GM12878 (cell line): ENCODE measurements around the gene ERCC1. TPM values are rescaled to one million over a fixed set of nuclear protein-coding genes. Genes with fewer than 3 reads are reported as not detected.

Experiments
- ATAC-seq: fragments of 200-7000 bp; cut with Tn5 transposase; 3 replicates; pipeline ENCODE4 v1.9.1; 2020; ENCODE audit warnings: mild to moderate bottlenecking, moderate library complexity
- BruUV-seq: library from RNA; stranded (reverse); fragments of 400-500 nt; replicated peaks from 2 replicates; lab custom pipeline; 2021; lab: Mats Ljungman, UMichigan
- CTCF ChIA-PET: fragments of 300-600 bp; sonication (Branson Sonifier 250); formaldehyde crosslinking; extraction: SDS; loops from one replicate; lab custom pipeline; 2021; ENCODE audit warnings: inconsistent platforms; lab: Yijun Ruan, JAX
- POLR2A ChIA-PET: fragments of 350-600 bp; formaldehyde crosslinking; extraction: SDS; loops from one replicate; lab custom pipeline; 2021; ENCODE audit warnings: inconsistent platforms; lab: Charles Lee
- RAD21 ChIA-PET: fragments of 300-600 bp; sonication (Branson Sonifier 250); formaldehyde crosslinking; loops from one replicate; lab custom pipeline; 2023; ENCODE audit warnings: antibody characterized with exemption; ENCODE audit not compliant: unreplicated experiment; lab: Charles Lee
- SMC1A ChIA-PET: fragments of 300-600 bp; sonication (Branson Sonifier 250); formaldehyde crosslinking; loops from one replicate; lab custom pipeline; 2023; ENCODE audit not compliant: unreplicated experiment, uncharacterized antibody; lab: Charles Lee
- DNase-seq: peaks from one replicate; pipeline ENCODE4 v3.0.0-alpha.2; 2011; ENCODE audit warnings: low read depth, low spot score
- FAIRE-seq: peaks from 3 replicates; lab custom pipeline; 2011; peaks lifted over from hg19 to GRCh38; lab: Jason Lieb, UNC
- H2AFZ ChIP-seq: 2 replicates; pipeline ENCODE4 v1.6.0; 2011; ENCODE audit warnings: low read depth, low read length, control low read depth; ENCODE audit not compliant: control insufficient read depth
- H3K27ac ChIP-seq: 2 replicates; pipeline ENCODE4 v1.5.1; 2011; ENCODE audit warnings: control low read depth; ENCODE audit not compliant: control insufficient read depth, insufficient read depth
- H3K27me3 ChIP-seq, 2 experiments: replicated peaks in 1 of 2; 2 replicates each; pipeline versions ENCODE4 v1.6.0 to v1.6.1; 2011; ENCODE audit warnings: low read length in 1 of 2; ENCODE audit not compliant: control insufficient read depth in 2 of 2, insufficient read depth in 2 of 2
- H3K36me3 ChIP-seq, 2 experiments: 2 replicates each; pipeline ENCODE4 v1.5.1; 2011; ENCODE audit warnings: low read length in 1 of 2; ENCODE audit not compliant: control insufficient read depth in 2 of 2, insufficient read depth in 2 of 2
- H3K4me1 ChIP-seq: 2 replicates; pipeline ENCODE4 v1.6.1; 2011; ENCODE audit warnings: mild to moderate bottlenecking, low read length, moderate library complexity, mixed read lengths; ENCODE audit not compliant: control insufficient read depth, insufficient read depth
- H3K4me2 ChIP-seq: 2 replicates; pipeline ENCODE4 v1.6.0; 2011; ENCODE audit warnings: control low read depth; ENCODE audit not compliant: control insufficient read depth, insufficient read depth
- H3K4me3 ChIP-seq: fragments of 200-600 bp; sonication (generic); 2 replicates; pipeline ENCODE4 v1.5.1; 2016
- H3K79me2 ChIP-seq: 2 replicates; pipeline ENCODE4 v1.6.0; 2011; ENCODE audit warnings: low read length; ENCODE audit not compliant: control insufficient read depth, insufficient read depth
- H3K9ac ChIP-seq: 2 replicates; pipeline ENCODE4 v1.8.0; 2011; ENCODE audit warnings: low read length, control low read depth, mixed read lengths; ENCODE audit not compliant: control insufficient read depth, insufficient read depth
- H3K9me3 ChIP-seq: replicated peaks from 3 replicates; pipeline ENCODE4 v1.5.1; 2011; ENCODE audit warnings: mild to moderate bottlenecking, low read length; ENCODE audit not compliant: control insufficient read depth, insufficient read depth
- H4K20me1 ChIP-seq: 2 replicates; pipeline ENCODE4 v1.6.0; 2011; ENCODE audit not compliant: control insufficient read depth, insufficient read depth
- BCL11A ChIP-seq: IDR thresholded peaks from 2 replicates; pipeline ENCODE4 v1.6.1; 2011; ENCODE audit warnings: low read depth, low read length
- BHLHE40 ChIP-seq, 2 experiments: fragments of 450-650 bp in 1 of 2; IDR thresholded peaks; 2 replicates each; pipeline ENCODE4 v1.6.1; 2011 to 2017; ENCODE audit warnings: low read depth in 2 of 2, borderline replicate concordance in 1 of 2, improper control_type of control experiment in 1 of 2, low read length in 1 of 2, mild to moderate bottlenecking in 1 of 2
- GATAD2B ChIP-seq: fragments of 450-650 bp; conservative IDR thresholded peaks from 2 replicates; pipeline ENCODE4 v1.6.1; 2017; ENCODE audit warnings: low read depth, mild to moderate bottlenecking, moderate library complexity
- KAT2A ChIP-seq: conservative IDR thresholded peaks from 2 replicates; pipeline ENCODE4 v1.6.1; 2011; ENCODE audit warnings: low read depth, low read length; ENCODE audit not compliant: control insufficient read depth
- MEF2A ChIP-seq: IDR thresholded peaks from 2 replicates; pipeline ENCODE4 v1.6.1; 2011; ENCODE audit warnings: low read depth, mild to moderate bottlenecking, low read length, moderate library complexity; ENCODE audit not compliant: insufficient read depth
- MEF2B ChIP-seq: fragments of 450-650 bp; IDR thresholded peaks from 2 replicates; pipeline ENCODE4 v1.6.1; 2018; ENCODE audit warnings: mild to moderate bottlenecking, moderate library complexity; ENCODE audit not compliant: partially characterized antibody, poor library complexity, severe bottlenecking
- NKRF ChIP-seq: fragments of 450-650 bp; conservative IDR thresholded peaks from 2 replicates; pipeline ENCODE4 v1.6.1; 2017; ENCODE audit warnings: mild to moderate bottlenecking, moderate library complexity
- NR2F1 ChIP-seq: fragments of 450-650 bp; conservative IDR thresholded peaks from 2 replicates; pipeline ENCODE4 v1.6.1; 2017; ENCODE audit warnings: mild to moderate bottlenecking
- PAX5 ChIP-seq: IDR thresholded peaks from 2 replicates; pipeline ENCODE4 v1.6.1; 2011; ENCODE audit warnings: low read depth, low read length, borderline replicate concordance
- ZNF24 ChIP-seq: fragments of 450-650 bp; IDR thresholded peaks from 2 replicates; pipeline ENCODE4 v1.6.1; 2017; ENCODE audit warnings: antibody characterized with exemption, mild to moderate bottlenecking
- ZSCAN29 ChIP-seq: fragments of 450-650 bp; IDR thresholded peaks from 2 replicates; pipeline ENCODE4 v1.6.1; 2017; ENCODE audit warnings: mild to moderate bottlenecking, moderate library complexity
- whole genome bisulfite sequencing: methylation state at CpG from one replicate; pipeline ENCODE4 v1.1.6; 2016; ENCODE audit warnings: low lambda C conversion rate; ENCODE audit not compliant: insufficient replicate concordance, insufficient coverage; ENCODE audit errors: missing lambda C conversion rate; 5-methylcytosine and 5-hydroxymethylcytosine counted together
- in situ Hi-C: fragments of 300-500 bp; cut with MboI; formaldehyde crosslinking; loops from 9 replicates; pipeline ENCODE4 v1.14.3; 2018; ENCODE audit warnings: mixed read lengths
- intact Hi-C: fragments of 100-400 bp; cut with micrococcal nuclease; formaldehyde crosslinking; loops from one replicate; pipeline ENCODE4 v1.14.2; 2022; ENCODE audit not compliant: unreplicated experiment
- polyA plus RNA-seq, 11 experiments: library from polyadenylated mRNA; depleted of rRNA in 4 of 11; unstranded in 6 of 11; stranded (reverse) in 5 of 11; fragments of >200 nt; fragmentation: Nextera tagmentation in 4 of 11; fragmentation: Illumina TruSeq in 1 of 11; extraction: Ambion mirVana in 4 of 11; extraction: Trizol in 1 of 11; gene quantifications; 1 replicate in 1 of 11; 2 replicates in 10 of 11; pipeline versions ENCODE4 v1.2.1 to v1.2.3, GENCODE V29; 2011 to 2016; ENCODE audit warnings: inconsistent platforms in 2 of 11, missing spikeins in 2 of 11, low read depth in 1 of 11
- total RNA-seq, 4 experiments: library from RNA; depleted of rRNA in 3 of 4; stranded (reverse); fragments of >200 nt in 3 of 4; fragmentation: Illumina TruSeq in 1 of 4; extraction: Trizol in 1 of 4; gene quantifications; 2 replicates each; pipeline versions ENCODE4 v1.2.1 to v1.2.3, GENCODE V29; 2013 to 2021

Gene ERCC1
- total and polyA plus RNA-seq, 10 of the 15 experiments (the other 5 are each of a cell fraction or from before 2014, with no cell fraction given), result 14.7 to 104 (median 61.1) TPM

GRCh38 chr19:45467115-45467455, 43.4 kb upstream of the ERCC1 start:
- Histone ChIP-seq H2AFZ (peak overlapping the region; percentile 91), H4K20me1 (peaks cover 3% of the 10 kb centered on the region; the same call in 1 of the 2 replicates), H3K4me1 (peaks cover 14% of the 10 kb centered on the region), H3K9me3 (no peaks in the 10 kb centered on the region), H3K27ac (no peak overlapping the region), H3K4me2 (peak overlapping the region; percentile 100), H3K9ac (peak overlapping the region; percentile 45; the same call in 1 of the 2 replicates), H3K4me3 (peak overlapping the region; percentile 82), H3K27me3 (no peaks in the 10 kb centered on the region), H3K79me2 (no peaks in the 10 kb centered on the region), H3K36me3 (no peaks in the 10 kb centered on the region)
- SMC1A ChIA-PET, result interaction anchor here (1.2 to 4.8 kb wide), 6 partner anchors 10 to 63 kb away, joined by 3 to 52 read pairs (median 6); partner anchors contain the start of gene PPP1R13L
- intact Hi-C loops, result no loop called here
- FAIRE-seq, result no peak
- ATAC-seq, result no peak
- no peak for DNase-seq
- in situ Hi-C loops, result loop anchor here (25.0 kb wide), 1 partner anchor 1705 kb away; the partner anchor contains the start of gene SMG9
- TF ChIP-seq KAT2A (no peak), NKRF (no peak), PAX5 (no peak), ZSCAN29 (no peak), MEF2A (no peak), BHLHE40 (IDR thresholded peaks at IDR 0.05; ENCODE audit: borderline replicate concordance in 1 of 2, low read depth in 2 of 2, low read length in 1 of 2) (no peak), NR2F1 (no peak), BCL11A (no peak), GATAD2B (no peak), ZNF24 (no peak), MEF2B (no peak)
- POLR2A ChIA-PET, result interaction anchor here (0.6 to 2.1 kb wide), 12 partner anchors 10 to 1969 kb away, joined by 3 to 8 read pairs (median 4); no protein-coding TSS in a partner anchor
- CTCF ChIA-PET, result interaction anchor here (1.1 to 5.2 kb wide), 12 partner anchors 11 to 140 kb away, joined by 3 to 71 read pairs (median 12); no protein-coding TSS in a partner anchor
- RAD21 ChIA-PET, result interaction anchor here (1.0 to 4.3 kb wide), 7 partner anchors 10 to 178 kb away, joined by 3 to 64 read pairs (median 8); no protein-coding TSS in a partner anchor
- under 1% methylated on average over 11 of the region's 11 CpGs for WGBS
- BruUV-seq, result no TSS peak
